ENCODE data around the gene RYR3.

RYR3 gene

GRCh38 chr15:33445984-33446383 is 135.2 kb downstream of the RYR3 start:
- no peak for TF ChIP-seq CTCF (IDR thresholded peaks at IDR 0.05; ENCODE audit: control insufficient read depth, insufficient read depth, low read depth, low read length, missing control alignments)
- DNase-seq (ENCODE audit: low read depth) = no peak
- H3K4me3 ChIP-seq (ENCODE audit: control insufficient read depth, low read depth, low read length) = no peak overlapping the region

- no peak for DNase-seq (ENCODE audit: low read depth)
- TF ChIP-seq CTCF (IDR thresholded peaks at IDR 0.05; ENCODE audit: control insufficient read depth, insufficient read depth, low read depth, low read length, missing control alignments) = no peak
- H3K4me3 ChIP-seq (ENCODE audit: control insufficient read depth, low read depth, low read length) = no peak overlapping the region
Observed at GRCh38 chr15:33448151-33448550, 137.4 kb downstream of the RYR3 start.

- no peak for TF ChIP-seq CTCF (IDR thresholded peaks at IDR 0.05; ENCODE audit: control insufficient read depth, insufficient read depth, low read depth, low read length, missing control alignments)
- no peak for DNase-seq (ENCODE audit: low read depth)
- no peak overlapping the region for H3K4me3 ChIP-seq (ENCODE audit: control insufficient read depth, low read depth, low read length)
Observed at GRCh38 chr15:33448961-33449606, 138.3 kb downstream of the RYR3 start.

GRCh38 chr15:33449810-33450209 is 139.0 kb downstream of the RYR3 start:
- DNase-seq (ENCODE audit: low read depth) = no peak
- no peak overlapping the region for H3K4me3 ChIP-seq (ENCODE audit: control insufficient read depth, low read depth, low read length)
- TF ChIP-seq CTCF (IDR thresholded peaks at IDR 0.05; ENCODE audit: control insufficient read depth, insufficient read depth, low read depth, low read length, missing control alignments) = no peak

- no peak for TF ChIP-seq CTCF (IDR thresholded peaks at IDR 0.05; ENCODE audit: control insufficient read depth, insufficient read depth, low read depth, low read length, missing control alignments)
- DNase-seq (ENCODE audit: low read depth) = no peak
- no peak overlapping the region for H3K4me3 ChIP-seq (ENCODE audit: control insufficient read depth, low read depth, low read length)
Observed at GRCh38 chr15:33451385-33451784, 140.6 kb downstream of the RYR3 start.

- DNase-seq (ENCODE audit: low read depth) = no peak
- H3K4me3 ChIP-seq (ENCODE audit: control insufficient read depth, low read depth, low read length) = no peak overlapping the region
- TF ChIP-seq CTCF (IDR thresholded peaks at IDR 0.05; ENCODE audit: control insufficient read depth, insufficient read depth, low read depth, low read length, missing control alignments) = no peak
Observed at GRCh38 chr15:33453761-33454160, 143.0 kb downstream of the RYR3 start.

- H3K4me3 ChIP-seq (ENCODE audit: control insufficient read depth, low read depth, low read length) = no peak overlapping the region
- DNase-seq (ENCODE audit: low read depth) = no peak
- TF ChIP-seq CTCF (IDR thresholded peaks at IDR 0.05; ENCODE audit: control insufficient read depth, insufficient read depth, low read depth, low read length, missing control alignments) = no peak
Observed at GRCh38 chr15:33454346-33454745, 143.6 kb downstream of the RYR3 start.

Data from AG09309 (cell line).